ENCODE measurements around the gene TUBGCP6.

Gene TUBGCP6

GRCh38 chr22:50190941-50191741, 53.7 kb downstream of the TUBGCP6 start:
- peak; percentile 74 for DNase-seq

- peak; percentile 69 for DNase-seq
These were observed 54.5 kb downstream of the TUBGCP6 start for GRCh38 chr22:50190182-50190940.

DNA sequence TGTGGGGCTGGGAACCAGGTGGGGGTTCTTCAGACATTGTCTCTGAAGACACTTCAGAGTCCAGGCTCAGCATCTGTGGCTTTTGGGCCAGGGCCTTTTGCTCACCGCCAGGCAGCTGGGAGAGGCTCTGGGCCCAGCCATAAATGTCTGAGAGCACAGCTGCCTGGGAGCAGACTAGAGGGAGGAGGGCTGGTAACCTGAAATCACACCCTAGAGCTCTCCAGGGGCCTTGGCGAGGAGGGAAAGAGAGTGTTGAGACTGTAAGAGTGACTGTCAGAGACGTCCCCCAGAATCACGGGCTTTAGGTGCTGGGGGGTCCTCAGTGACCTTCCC, 55.0 kb downstream of the TUBGCP6 start:
- no peak for DNase-seq

GRCh38 chr22:50189184-50189848, 55.5 kb downstream of the TUBGCP6 start:
- DNase-seq, result no peak

DNA sequence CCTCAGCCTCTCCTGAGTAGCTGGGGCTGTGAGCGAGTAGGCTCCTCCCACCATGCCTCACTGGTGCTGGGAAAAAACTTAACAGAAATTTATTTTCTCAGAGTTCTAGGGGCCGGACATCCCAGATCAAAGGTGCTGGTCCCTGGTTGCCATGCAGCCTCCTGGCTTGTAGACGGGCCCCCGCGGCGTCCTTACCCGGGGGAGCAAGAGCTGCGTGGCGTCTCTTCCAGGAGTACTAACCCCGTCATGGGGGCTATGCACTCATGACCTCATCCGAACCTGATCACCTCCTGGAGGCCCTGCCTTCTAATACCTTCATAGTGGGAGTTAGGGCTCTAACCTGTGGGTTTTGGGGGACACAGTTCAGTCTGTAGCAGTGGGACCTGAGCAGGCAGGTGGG, 56.5 kb downstream of the TUBGCP6 start:
- DNase-seq, result no peak

- DNase-seq, result no peak
These were observed 57.9 kb downstream of the TUBGCP6 start for GRCh38 chr22:50186761-50187523.

DNA sequence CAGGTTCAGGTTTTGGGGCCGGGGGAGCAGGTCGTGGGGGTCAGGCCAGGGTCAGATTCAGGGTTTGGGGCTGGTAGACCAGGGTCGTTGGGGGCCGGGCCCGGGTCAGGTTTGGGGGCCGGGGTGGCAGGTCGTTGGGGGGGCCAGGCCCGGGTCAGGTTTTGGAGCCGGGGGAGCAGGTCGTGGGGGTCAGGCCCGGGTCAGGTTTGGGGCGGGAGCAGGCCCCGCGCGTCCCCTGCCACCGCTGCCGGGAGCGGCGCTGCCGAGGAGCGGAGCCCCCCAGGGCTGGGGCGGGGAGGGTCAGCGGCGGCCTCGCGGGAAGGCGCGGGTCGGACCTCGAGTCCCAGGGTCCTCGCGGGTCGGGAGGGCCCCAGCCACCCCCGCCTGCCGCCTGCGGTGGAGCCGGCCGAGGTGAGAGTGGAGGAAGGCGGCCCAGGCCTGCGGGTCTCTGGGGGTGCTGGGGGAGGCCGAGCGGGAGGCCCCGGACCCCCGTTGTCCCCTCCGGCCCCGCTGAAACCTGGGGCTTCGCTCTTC, 58.6 kb downstream of the TUBGCP6 start:
- DNase-seq, result no peak

DNA sequence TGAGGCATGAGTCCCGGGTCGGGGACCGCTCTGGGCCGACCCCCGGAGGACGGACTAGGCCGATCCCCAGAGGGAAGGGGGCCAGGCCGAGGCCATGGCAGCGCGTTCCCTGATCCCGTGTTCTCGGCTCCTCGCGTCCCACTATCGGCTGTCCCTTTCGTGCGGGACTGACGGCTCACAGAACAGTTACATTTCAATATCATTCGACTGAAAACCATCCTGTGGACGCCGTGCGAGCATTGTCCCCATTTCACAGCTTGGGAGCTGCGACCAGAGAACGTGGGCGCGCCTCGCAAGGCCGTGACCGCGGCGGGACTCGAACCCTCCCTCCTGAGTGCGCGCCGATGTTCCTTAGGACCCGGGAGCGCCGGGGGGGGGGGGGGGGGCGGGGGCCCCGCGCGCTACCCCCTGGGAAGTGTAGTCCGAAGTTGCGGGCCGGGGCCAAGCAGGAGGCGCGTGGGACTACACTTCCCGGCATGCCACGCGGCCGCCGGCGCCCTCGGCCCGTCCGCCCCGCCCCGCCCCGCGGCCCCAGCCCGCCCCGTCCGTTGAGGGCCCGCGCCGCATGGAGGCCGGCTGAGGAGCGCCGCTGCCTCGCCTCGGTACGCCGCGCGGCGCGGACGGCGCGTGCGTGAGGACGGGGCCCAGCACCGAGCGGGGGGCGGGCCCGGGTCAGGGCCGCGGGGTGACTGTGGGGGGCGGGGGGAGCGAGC, 59.3 kb downstream of the TUBGCP6 start, which contains the start of gene TRABD:
Gene TRABD (plus strand): TSS at position 539 of the 713 bp plus-strand sequence. CDS start 7,148 bp downstream, outside the sequence.
- peak; percentile 85 for DNase-seq

DNA sequence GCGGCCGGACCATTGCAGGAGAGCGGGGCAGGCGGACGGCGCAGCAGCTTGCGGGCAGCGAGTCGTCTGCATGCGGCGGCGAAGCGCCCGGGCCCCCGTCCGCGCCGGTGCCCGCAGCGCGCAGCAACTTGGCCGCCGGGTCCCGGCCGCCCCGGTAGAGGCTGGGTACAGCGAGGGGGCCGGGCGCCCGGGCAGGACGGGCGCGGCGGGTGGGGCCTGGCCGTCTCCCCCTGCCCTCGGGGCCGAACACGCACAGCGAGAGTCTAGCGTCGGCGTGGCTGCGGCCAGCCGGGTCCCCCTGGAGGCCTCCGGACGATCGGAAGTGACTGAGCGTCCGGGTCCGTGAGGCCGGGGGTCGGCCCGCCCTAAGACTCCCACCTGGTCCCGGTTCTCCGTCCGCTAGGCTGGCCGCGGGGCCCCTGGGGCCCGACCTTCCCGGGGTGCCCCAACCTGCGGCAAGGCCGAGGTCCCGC, 59.9 kb downstream of the TUBGCP6 start:
- no peak for DNase-seq

- no peak for DNase-seq
These were observed 60.6 kb downstream of the TUBGCP6 start for GRCh38 chr22:50184004-50184901.

- no peak for DNase-seq
These were observed 61.5 kb downstream of the TUBGCP6 start for GRCh38 chr22:50183141-50183971.

- DNase-seq, result no peak
These were observed 62.4 kb downstream of the TUBGCP6 start for GRCh38 chr22:50182176-50183081.

- DNase-seq, result no peak
These were observed 63.9 kb downstream of the TUBGCP6 start for GRCh38 chr22:50180727-50181521.

- no peak for DNase-seq
These were observed 64.7 kb downstream of the TUBGCP6 start for GRCh38 chr22:50179937-50180726.

- DNase-seq, result no peak
These were observed 65.7 kb downstream of the TUBGCP6 start for GRCh38 chr22:50178871-50179869.
